ENCODE results near the gene ADAMTS2.

Gene ADAMTS2

GRCh38 chr5:179296150-179296821 is 49.0 kb downstream of the ADAMTS2 start:
- ChIA-PET CTCF (no interaction called here), POLR2A (no interaction called here)
- TF ChIP-seq, protein P1, sequence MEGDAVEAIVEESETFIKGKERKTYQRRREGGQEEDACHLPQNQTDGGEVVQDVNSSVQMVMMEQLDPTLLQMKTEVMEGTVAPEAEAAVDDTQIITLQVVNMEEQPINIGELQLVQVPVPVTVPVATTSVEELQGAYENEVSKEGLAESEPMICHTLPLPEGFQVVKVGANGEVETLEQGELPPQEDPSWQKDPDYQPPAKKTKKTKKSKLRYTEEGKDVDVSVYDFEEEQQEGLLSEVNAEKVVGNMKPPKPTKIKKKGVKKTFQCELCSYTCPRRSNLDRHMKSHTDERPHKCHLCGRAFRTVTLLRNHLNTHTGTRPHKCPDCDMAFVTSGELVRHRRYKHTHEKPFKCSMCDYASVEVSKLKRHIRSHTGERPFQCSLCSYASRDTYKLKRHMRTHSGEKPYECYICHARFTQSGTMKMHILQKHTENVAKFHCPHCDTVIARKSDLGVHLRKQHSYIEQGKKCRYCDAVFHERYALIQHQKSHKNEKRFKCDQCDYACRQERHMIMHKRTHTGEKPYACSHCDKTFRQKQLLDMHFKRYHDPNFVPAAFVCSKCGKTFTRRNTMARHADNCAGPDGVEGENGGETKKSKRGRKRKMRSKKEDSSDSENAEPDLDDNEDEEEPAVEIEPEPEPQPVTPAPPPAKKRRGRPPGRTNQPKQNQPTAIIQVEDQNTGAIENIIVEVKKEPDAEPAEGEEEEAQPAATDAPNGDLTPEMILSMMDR (IDR thresholded peaks at IDR 0.05; ENCODE audit: control extremely low read depth, extremely low read depth, low read depth, missing control alignments): no peak
- no peak for DNase-seq (ENCODE audit: extremely low spot score)

DNA sequence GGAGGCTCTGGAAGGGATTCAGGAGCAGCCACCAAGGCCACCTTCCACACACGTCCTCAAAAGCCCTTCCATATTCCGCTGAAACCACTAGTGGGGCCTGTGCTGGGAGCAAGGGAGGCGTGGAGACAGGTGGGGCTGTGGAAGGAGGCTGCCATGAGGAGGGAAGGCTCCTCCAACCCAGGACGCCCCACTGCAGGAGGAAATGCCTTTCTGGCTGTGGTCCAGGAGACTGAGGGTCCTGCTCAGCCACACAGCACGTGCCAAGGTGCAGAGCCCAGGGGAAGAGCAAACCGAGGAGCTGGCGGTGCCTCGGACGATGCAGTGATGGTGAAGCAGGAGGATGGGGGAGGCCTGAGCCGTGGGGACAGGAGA is 49.5 kb downstream of the ADAMTS2 start:
- POLR2A ChIA-PET: no interaction called here
- TF ChIP-seq, protein P1 (IDR thresholded peaks at IDR 0.05; ENCODE audit: control extremely low read depth, extremely low read depth, low read depth, missing control alignments): no peak
- DNase-seq (ENCODE audit: extremely low spot score): no peak
- CTCF ChIA-PET: no interaction called here

DNA sequence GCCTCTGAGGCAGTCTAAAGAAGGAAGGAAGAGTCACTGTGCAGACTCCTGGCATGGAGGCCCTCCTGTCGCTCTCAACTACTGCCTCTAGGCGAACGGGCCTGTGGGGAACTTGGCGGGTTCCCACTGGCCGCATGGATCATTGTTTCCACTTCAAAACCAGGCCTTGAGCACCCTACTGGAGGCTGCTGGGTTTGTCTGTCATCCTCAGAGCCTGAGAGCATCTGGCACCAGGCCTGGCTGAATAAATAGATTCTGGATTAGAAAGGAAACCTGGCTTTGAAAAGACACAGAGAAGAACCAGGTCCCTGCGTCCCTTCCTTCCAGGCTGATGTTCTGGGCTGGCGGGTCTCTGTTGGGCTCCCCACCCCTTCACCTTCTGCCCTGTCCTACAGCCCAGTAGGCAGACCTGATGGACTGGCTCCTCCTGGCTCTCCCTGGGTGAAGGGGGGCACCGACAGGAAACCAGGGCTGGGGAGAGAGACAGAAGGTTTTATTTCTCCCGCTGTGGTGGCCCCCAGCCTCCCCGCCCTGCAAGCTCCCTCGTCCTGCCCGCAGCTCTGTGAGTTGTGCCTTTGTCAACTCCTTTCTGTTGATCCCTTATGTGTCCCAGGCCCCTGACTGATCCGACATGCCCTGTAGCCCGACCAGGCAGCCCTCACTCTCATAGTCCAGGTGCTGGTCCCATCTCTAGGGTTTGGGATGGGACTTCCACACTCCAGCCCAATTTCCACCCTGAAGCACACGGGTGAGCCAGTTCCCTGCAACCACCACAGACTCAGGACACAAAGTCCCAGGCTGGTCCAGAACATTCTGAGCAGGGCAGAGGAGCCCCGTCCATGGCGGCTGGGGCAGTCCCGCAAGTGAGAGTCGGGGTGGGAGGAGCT is 50.1 kb downstream of the ADAMTS2 start:
- ChIA-PET POLR2A (no interaction called here), CTCF (no interaction called here)
- DNase-seq (ENCODE audit: extremely low spot score): no peak
- TF ChIP-seq, protein P1 (IDR thresholded peaks at IDR 0.05; ENCODE audit: control extremely low read depth, extremely low read depth, low read depth, missing control alignments): no peak

- CTCF ChIA-PET: no interaction called here
- POLR2A ChIA-PET: no interaction called here
- no peak for DNase-seq (ENCODE audit: extremely low spot score)
- TF ChIP-seq, protein P1 (IDR thresholded peaks at IDR 0.05; ENCODE audit: control extremely low read depth, extremely low read depth, low read depth, missing control alignments): no peak
These were observed 51.0 kb downstream of the ADAMTS2 start for GRCh38 chr5:179294131-179294780.

DNA sequence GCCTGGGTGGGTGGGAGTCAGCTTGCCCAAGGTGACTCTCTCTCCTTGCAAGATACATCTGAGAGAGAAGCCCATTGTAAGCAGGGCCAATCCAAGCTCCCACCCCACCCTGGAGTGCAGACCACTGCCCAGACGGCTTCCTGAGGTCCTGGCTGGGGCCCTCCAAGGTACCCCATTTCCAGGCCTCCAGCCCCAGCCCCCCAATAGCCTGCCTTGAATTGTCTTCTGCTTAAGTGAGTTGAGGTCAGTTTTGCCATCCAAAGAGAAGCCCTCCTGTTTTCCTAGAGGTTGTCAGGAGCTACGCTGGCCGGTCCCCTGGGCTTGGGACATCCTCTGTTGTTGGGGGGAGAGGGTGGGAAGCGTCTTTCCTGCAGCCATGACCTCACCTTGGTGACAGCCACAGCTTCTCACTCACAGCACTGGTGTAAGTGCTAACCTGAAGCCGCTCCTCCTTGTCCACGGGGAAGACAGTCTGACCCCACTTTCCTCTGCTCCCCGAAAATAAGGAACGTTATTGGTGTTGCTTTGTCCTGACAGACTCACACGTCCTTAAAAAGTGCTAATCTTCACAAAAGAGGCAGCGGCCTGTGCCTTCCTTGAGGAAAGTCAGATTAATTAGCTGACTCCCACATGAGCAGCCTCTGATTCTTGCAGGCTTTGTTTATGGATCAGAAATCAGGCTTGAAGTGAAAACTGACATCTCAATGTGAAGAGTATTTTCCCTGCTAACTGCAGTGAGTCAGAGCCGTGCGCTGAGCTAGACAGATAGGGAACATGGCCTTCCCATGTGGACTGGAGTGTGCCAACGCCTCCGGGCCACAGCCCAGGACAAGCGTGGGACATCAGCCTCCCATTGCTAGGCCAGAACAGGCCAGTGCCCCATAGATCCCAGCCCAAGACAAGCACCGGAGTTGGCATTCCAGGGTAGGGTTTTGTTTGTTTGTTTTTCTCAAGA is 52.3 kb downstream of the ADAMTS2 start:
- POLR2A ChIA-PET: no interaction called here
- no peak for DNase-seq (ENCODE audit: extremely low spot score)
- TF ChIP-seq, protein P1 (IDR thresholded peaks at IDR 0.05; ENCODE audit: control extremely low read depth, extremely low read depth, low read depth, missing control alignments): no peak
- CTCF ChIA-PET: no interaction called here

DNA sequence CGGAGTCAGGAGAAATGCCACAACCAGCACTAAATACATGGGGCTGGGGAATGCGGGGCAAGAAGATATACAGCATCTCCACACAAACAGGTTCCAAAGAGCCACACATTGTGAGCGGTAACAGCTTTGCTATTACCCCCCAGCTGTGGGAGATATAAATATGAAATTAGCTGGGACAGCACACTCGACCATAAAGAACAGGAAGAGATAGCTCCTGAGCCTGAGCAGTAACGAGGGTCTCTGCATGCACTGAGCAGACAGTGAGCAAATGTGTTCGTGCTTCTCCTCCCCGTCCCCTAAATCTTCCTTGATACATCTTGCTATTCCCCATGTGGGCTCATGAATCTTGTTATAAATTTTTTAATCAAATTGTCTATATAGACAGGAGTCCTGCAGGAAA is 53.1 kb downstream of the ADAMTS2 start:
- no peak for DNase-seq (ENCODE audit: extremely low spot score)
- ChIA-PET CTCF (no interaction called here), POLR2A (no interaction called here)
- TF ChIP-seq, protein P1 (IDR thresholded peaks at IDR 0.05; ENCODE audit: control extremely low read depth, extremely low read depth, low read depth, missing control alignments): no peak
